PC-3 (cell line): Measurements from ENCODE around the gene SKOR1. TPM values are rescaled to one million over a fixed set of nuclear protein-coding genes. Genes with fewer than 3 reads are reported as not detected.

Experiments
- ATAC-seq: fragments of 200-7000 bp; cut with Tn5 transposase; 2 replicates; pipeline ENCODE4 v1.9.1; 2020; ENCODE audit warnings: mild to moderate bottlenecking, moderate library complexity
- BruUV-seq: library from RNA; stranded (reverse); fragments of 400-500 nt; replicated peaks from 2 replicates; lab custom pipeline; 2021; lab: Mats Ljungman, UMichigan
- CTCF ChIA-PET: fragments of 300-600 bp; sonication (Branson Sonifier 250); formaldehyde crosslinking; loops from one replicate; lab custom pipeline; 2022; ENCODE audit warnings: antibody characterized with exemption; lab: Charles Lee
- POLR2A ChIA-PET: fragments of 300-600 bp; sonication (Branson Sonifier 250); formaldehyde crosslinking; loops from one replicate; lab custom pipeline; 2022; ENCODE audit warnings: antibody characterized with exemption; ENCODE audit not compliant: unreplicated experiment; lab: Charles Lee
- DNase-seq: peaks from one replicate; pipeline ENCODE4 v3.0.0-alpha.2; 2015
- H2AFZ ChIP-seq: fragments of 300-600 bp; sonication (generic); 2 replicates; pipeline ENCODE4 v1.6.0; 2016; ENCODE audit warnings: antibody characterized with exemption, low read length
- H3F3A ChIP-seq: fragments of 300-600 bp; sonication (generic); one replicate; pipeline ENCODE4 v1.6.0; 2017; ENCODE audit warnings: antibody characterized with exemption, low read length, control low read depth, mild to moderate bottlenecking; ENCODE audit not compliant: unreplicated experiment
- H3K27ac ChIP-seq: fragments of 300-600 bp; sonication (generic); 2 replicates; pipeline ENCODE4 v1.5.1; 2016; ENCODE audit warnings: mild to moderate bottlenecking, low read length
- H3K27me3 ChIP-seq: fragments of 300-600 bp; sonication (generic); 2 replicates; pipeline ENCODE4 v1.6.1; 2016; ENCODE audit warnings: low read length, mixed read lengths
- H3K36me3 ChIP-seq: fragments of 300-600 bp; sonication (generic); 2 replicates; pipeline ENCODE4 v1.6.1; 2016; ENCODE audit warnings: low read depth, mixed run types, low read length, mixed read lengths
- H3K4me1 ChIP-seq: fragments of 300-600 bp; sonication (generic); 2 replicates; pipeline ENCODE4 v1.5.1; 2016; ENCODE audit warnings: low read length; ENCODE audit not compliant: insufficient read depth
- H3K4me2 ChIP-seq: fragments of 300-600 bp; sonication (generic); 2 replicates; pipeline ENCODE4 v1.6.0; 2016; ENCODE audit warnings: low read length
- H3K4me3 ChIP-seq: fragments of 300-600 bp; sonication (generic); 2 replicates; pipeline ENCODE4 v1.5.1; 2016; ENCODE audit warnings: mild to moderate bottlenecking, low read length, mixed read lengths
- H3K79me2 ChIP-seq: fragments of 300-600 bp; sonication (generic); 2 replicates; pipeline ENCODE4 v1.6.1; 2017; ENCODE audit warnings: low read length, mixed read lengths
- H3K9ac ChIP-seq: fragments of 300-600 bp; sonication (generic); 2 replicates; pipeline ENCODE4 v1.6.0; 2016; ENCODE audit warnings: mild to moderate bottlenecking, low read length
- H3K9me2 ChIP-seq: fragments of 300-600 bp; sonication (generic); replicated peaks from 2 replicates; pipeline ENCODE4 v1.6.1; 2016; ENCODE audit warnings: mixed run types, low read length, mixed read lengths
- H3K9me3 ChIP-seq: fragments of 300-600 bp; sonication (generic); 2 replicates; pipeline ENCODE4 v1.6.1; 2016; ENCODE audit warnings: low read length, mixed read lengths
- H4K20me1 ChIP-seq: fragments of 300-600 bp; sonication (generic); 2 replicates; pipeline ENCODE4 v1.6.1; 2016; ENCODE audit warnings: low read length, mixed read lengths
- EZH2 ChIP-seq: fragments of 300-600 bp; sonication (generic); IDR thresholded peaks from one replicate; pipeline ENCODE4 v1.6.1; 2017; ENCODE audit warnings: antibody characterized with exemption, mild to moderate bottlenecking, low read length; ENCODE audit not compliant: unreplicated experiment
- EZH2phosphoT487 ChIP-seq: fragments of 300-600 bp; sonication (generic); IDR thresholded peaks from 2 replicates; pipeline ENCODE4 v1.6.1; 2018; ENCODE audit warnings: mild to moderate bottlenecking, antibody characterized with exemption, low read length, borderline replicate concordance
- intact Hi-C: fragments of 100-400 bp; cut with micrococcal nuclease; formaldehyde crosslinking; loops from 2 replicates; pipeline ENCODE4 v1.9.0; 2023
- total RNA-seq: library from RNA; depleted of rRNA; stranded (reverse); fragments of >200 nt; gene quantifications from 2 replicates; pipeline ENCODE4 v1.2.3, GENCODE V29; 2014
- TF ChIP-seq, protein P1 (sequence below): fragments of 300-600 bp; sonication (generic); conservative IDR thresholded peaks from 2 replicates; pipeline ENCODE4 v1.5.1; 2017; ENCODE audit warnings: antibody characterized with exemption, low read depth, mild to moderate bottlenecking, low read length

SKOR1 gene
- total RNA-seq, 1 experiment from 2014 or later = 0.11 TPM

DNA sequence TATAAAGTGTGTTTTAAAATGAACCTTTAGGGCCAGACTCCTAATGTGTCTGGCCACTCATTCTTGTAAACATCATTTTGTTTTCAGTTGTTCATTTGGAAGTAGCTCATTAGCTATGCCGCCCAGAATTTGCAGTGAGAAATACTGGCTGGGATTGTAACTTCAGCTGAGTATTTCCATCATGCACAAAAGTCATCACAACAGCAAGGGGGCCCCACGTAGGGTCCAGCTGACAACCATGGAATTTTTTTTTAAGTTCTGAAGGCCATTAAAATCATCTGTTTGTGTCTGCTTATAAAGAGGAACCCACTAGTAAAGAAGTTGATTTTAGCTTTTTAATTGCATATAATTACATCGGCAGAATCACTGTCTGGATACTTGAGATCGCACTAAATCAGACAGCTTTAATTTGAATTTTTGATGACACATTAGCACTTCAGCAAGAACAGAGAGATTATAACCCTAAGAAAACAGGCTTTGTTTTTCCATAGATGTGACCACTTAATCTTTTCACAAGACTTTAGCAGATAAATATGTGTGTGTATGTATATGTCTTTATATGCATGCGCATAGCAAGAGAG, 46.3 kb upstream of the SKOR1 start:
- no peaks in the 10 kb centered on the region for H3K36me3 ChIP-seq
- no peaks in the 10 kb centered on the region for H3K27me3 ChIP-seq
- no peak for DNase-seq
- TF ChIP-seq, protein P1, sequence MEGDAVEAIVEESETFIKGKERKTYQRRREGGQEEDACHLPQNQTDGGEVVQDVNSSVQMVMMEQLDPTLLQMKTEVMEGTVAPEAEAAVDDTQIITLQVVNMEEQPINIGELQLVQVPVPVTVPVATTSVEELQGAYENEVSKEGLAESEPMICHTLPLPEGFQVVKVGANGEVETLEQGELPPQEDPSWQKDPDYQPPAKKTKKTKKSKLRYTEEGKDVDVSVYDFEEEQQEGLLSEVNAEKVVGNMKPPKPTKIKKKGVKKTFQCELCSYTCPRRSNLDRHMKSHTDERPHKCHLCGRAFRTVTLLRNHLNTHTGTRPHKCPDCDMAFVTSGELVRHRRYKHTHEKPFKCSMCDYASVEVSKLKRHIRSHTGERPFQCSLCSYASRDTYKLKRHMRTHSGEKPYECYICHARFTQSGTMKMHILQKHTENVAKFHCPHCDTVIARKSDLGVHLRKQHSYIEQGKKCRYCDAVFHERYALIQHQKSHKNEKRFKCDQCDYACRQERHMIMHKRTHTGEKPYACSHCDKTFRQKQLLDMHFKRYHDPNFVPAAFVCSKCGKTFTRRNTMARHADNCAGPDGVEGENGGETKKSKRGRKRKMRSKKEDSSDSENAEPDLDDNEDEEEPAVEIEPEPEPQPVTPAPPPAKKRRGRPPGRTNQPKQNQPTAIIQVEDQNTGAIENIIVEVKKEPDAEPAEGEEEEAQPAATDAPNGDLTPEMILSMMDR = no peak
- no peak for TF ChIP-seq EZH2
- no peak for TF ChIP-seq EZH2phosphoT487
- no peaks in the 10 kb centered on the region for H3F3A ChIP-seq
- BruUV-seq = no TSS peak
- H2AFZ ChIP-seq = no peak overlapping the region
- ATAC-seq = no peak
- H3K9me3 ChIP-seq = no peaks in the 10 kb centered on the region
- H3K9me2 ChIP-seq = no peaks in the 10 kb centered on the region
- no peak overlapping the region for H3K9ac ChIP-seq
- H3K4me1 ChIP-seq = peaks cover 9% of the 10 kb centered on the region
- no peaks in the 10 kb centered on the region for H3K79me2 ChIP-seq
- H3K4me3 ChIP-seq = no peak overlapping the region
- POLR2A ChIA-PET = no interaction called here
- H3K27ac ChIP-seq = no peak overlapping the region
- CTCF ChIA-PET = no interaction called here
- no peaks in the 10 kb centered on the region for H4K20me1 ChIP-seq
- intact Hi-C loops = no loop called here
- no peak overlapping the region for H3K4me2 ChIP-seq

- H3K9me2 ChIP-seq = no peaks in the 10 kb centered on the region
- DNase-seq = no peak
- H3K36me3 ChIP-seq = no peaks in the 10 kb centered on the region
- no peak overlapping the region for H3K4me3 ChIP-seq
- no peak for TF ChIP-seq EZH2phosphoT487
- TF ChIP-seq EZH2 = no peak
- TF ChIP-seq, protein P1 = no peak
- no peak for ATAC-seq
- H3K27me3 ChIP-seq = no peaks in the 10 kb centered on the region
- no peaks in the 10 kb centered on the region for H3K79me2 ChIP-seq
- POLR2A ChIA-PET = no interaction called here
- no peaks in the 10 kb centered on the region for H4K20me1 ChIP-seq
- no peak overlapping the region for H3K9ac ChIP-seq
- no peaks in the 10 kb centered on the region for H3F3A ChIP-seq
- BruUV-seq = no TSS peak
- CTCF ChIA-PET = no interaction called here
- H3K27ac ChIP-seq = no peak overlapping the region
- no peak overlapping the region for H2AFZ ChIP-seq
- no peak overlapping the region for H3K4me2 ChIP-seq
- H3K4me1 ChIP-seq = peaks cover 9% of the 10 kb centered on the region
- no peaks in the 10 kb centered on the region for H3K9me3 ChIP-seq
- intact Hi-C loops = no loop called here
These were observed 45.7 kb upstream of the SKOR1 start for GRCh38 chr15:67779549-67780111.

- DNase-seq (no peak), ATAC-seq (no peak)
- Histone ChIP-seq H3K9ac (no peak overlapping the region), H2AFZ (no peak overlapping the region), H3K4me1 (peaks cover 9% of the 10 kb centered on the region), H3K9me3 (no peaks in the 10 kb centered on the region), H3K27me3 (no peaks in the 10 kb centered on the region), H3K4me3 (no peak overlapping the region), H4K20me1 (no peaks in the 10 kb centered on the region), H3F3A (no peaks in the 10 kb centered on the region), H3K9me2 (no peaks in the 10 kb centered on the region), H3K79me2 (no peaks in the 10 kb centered on the region), H3K27ac (no peak overlapping the region), H3K4me2 (no peak overlapping the region), H3K36me3 (no peaks in the 10 kb centered on the region)
- ChIA-PET POLR2A (no interaction called here), CTCF (interaction anchor here (0.7 kb wide), 1 partner anchor 280 kb away, joined by 3 read pairs; no protein-coding TSS in a partner anchor)
- intact Hi-C loops = no loop called here
- BruUV-seq = no TSS peak
- TF ChIP-seq EZH2 = no peak
- TF ChIP-seq, protein P1 = no peak
- TF ChIP-seq EZH2phosphoT487 = no peak
These were observed 44.2 kb upstream of the SKOR1 start for GRCh38 chr15:67781061-67781460.
